ENCODE measurements around the gene TIA1. TPM values are rescaled to one million over a fixed set of nuclear protein-coding genes. Genes with fewer than 3 reads are reported as not detected.
"Not testable (repeated sequence)": the region's sequence is repeated elsewhere in the genome, so short reads cannot be mapped to it uniquely, and the experiment has no call there.

Gene TIA1
- total RNA-seq, 4 donors from 2014 or later: 111 to 229 (median 156) TPM

DNA sequence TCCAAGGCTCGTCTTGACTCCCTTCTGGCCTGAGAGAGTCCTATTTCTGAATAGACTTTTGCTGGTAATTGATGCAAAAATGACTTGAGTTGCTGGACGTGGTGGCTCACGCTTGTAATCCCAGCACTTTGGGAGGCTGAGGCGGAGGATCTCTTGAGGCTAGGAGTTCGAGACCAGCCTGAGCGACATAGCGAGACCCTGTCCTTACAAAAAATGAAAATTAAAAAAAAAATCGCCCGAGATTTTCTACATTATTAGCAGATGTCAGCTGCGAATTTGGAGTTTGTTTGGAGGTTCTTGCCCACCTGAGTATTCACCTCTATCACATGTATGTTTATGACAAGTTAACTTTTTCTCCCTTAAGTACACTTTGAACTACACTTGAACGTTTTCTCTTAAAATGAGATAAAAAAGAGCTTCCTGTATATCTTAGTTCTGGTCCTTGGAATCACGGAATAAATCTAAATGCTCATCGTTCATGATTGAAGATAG, 57.1 kb downstream of the TIA1 start:
- no peak for DNase-seq
- H3K27ac ChIP-seq: peak overlapping the region; percentile 95 to 97 (median 96)
- H3K27me3 ChIP-seq: no peaks in the 10 kb centered on the region
- H3K36me3 ChIP-seq: no peaks in the 10 kb centered on the region
- no peaks in the 10 kb centered on the region for H3K9me3 ChIP-seq
- H3K4me1 ChIP-seq: peaks cover 0 to 4% of the 10 kb centered on the region in 2 donors
- TF ChIP-seq POLR2A (IDR thresholded peaks at IDR 0.05): no peak
- TF ChIP-seq, protein P1, sequence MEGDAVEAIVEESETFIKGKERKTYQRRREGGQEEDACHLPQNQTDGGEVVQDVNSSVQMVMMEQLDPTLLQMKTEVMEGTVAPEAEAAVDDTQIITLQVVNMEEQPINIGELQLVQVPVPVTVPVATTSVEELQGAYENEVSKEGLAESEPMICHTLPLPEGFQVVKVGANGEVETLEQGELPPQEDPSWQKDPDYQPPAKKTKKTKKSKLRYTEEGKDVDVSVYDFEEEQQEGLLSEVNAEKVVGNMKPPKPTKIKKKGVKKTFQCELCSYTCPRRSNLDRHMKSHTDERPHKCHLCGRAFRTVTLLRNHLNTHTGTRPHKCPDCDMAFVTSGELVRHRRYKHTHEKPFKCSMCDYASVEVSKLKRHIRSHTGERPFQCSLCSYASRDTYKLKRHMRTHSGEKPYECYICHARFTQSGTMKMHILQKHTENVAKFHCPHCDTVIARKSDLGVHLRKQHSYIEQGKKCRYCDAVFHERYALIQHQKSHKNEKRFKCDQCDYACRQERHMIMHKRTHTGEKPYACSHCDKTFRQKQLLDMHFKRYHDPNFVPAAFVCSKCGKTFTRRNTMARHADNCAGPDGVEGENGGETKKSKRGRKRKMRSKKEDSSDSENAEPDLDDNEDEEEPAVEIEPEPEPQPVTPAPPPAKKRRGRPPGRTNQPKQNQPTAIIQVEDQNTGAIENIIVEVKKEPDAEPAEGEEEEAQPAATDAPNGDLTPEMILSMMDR (IDR thresholded peaks at IDR 0.05): peak in 1 of 6 experiments; percentile 3
- 69% methylated on average over 13 of the region's 13 CpGs for WGBS, 2 donors
- peak overlapping the region in 1 of 3 donors; percentile 54 for H3K4me3 ChIP-seq (replicated peaks in 1 of 3)
- intact Hi-C loops (cut with DNase I): loop anchor here (5.0 kb wide), 1 partner anchor 279 kb away; no protein-coding TSS in a partner anchor

DNA sequence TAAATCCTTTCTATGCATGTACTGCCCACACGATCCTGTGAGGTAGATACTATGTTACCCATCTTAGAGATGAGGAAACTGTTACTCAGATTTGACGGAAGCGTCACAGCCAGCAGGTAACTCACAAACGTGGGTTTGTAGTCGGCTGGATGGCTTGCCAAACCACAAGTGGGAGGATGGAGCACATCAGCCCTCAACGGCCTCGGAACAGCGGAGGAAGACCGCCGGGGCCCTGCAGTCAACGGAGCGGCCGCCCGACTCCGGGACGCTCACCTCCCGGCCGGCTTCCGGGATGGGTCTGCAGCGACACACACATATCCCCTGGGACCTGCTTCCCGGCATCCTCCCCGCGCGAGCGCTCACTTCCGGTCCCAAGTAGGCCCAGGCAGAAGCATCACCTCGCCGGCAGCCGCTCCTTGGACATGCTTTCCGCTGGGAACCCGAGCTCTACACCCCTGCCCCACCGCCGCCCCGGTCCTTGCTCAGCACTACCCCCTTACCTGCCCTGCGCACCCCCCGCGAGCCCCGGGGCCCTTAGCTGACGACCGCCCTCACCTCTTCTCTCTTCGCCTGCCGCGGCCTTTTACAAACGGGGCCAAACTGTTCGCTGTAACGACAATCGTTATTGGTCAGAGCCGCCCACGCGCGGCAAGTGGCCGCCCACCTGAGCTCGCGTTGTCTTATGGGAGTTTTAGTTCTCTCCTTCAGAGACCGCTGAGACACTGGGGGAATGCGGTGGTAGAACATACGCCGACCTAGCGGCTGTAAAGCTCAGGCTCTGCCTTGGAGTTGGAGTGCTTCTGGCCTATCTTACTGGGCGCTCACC, 57.8 kb downstream of the TIA1 start, which contains the start of gene C2orf42:
C2orf42 (minus strand) TSS at position 602 of the 826 bp plus-strand sequence. CDS start 9,034 bp downstream, outside the sequence.
- peak within 1 kb of the TSS; percentile 41 to 67 (median 54) for H3K4me3 ChIP-seq (replicated peaks in 1 of 3)
- no peaks in the 10 kb centered on the region for H3K9me3 ChIP-seq
- TF ChIP-seq, protein P1 (IDR thresholded peaks at IDR 0.05): no peak
- TF ChIP-seq POLR2A (IDR thresholded peaks at IDR 0.05): peak; percentile 86 to 91
- DNase-seq: peak; percentile 97
- intact Hi-C loops (cut with DNase I): loop anchor here (5.0 kb wide), 1 partner anchor 278 kb away; no protein-coding TSS in a partner anchor
- H3K27ac ChIP-seq: peak within 1 kb of the TSS; percentile 95 to 97 (median 96)
- WGBS, 2 donors: 0 to 1% methylated on average over 32 to 40 of the region's 60 CpGs
- H3K36me3 ChIP-seq: no peaks in the 10 kb centered on the region
- no peaks in the 10 kb centered on the region for H3K27me3 ChIP-seq
- peaks cover 0 to 4% of the 10 kb centered on the region in 2 donors for H3K4me1 ChIP-seq

DNA sequence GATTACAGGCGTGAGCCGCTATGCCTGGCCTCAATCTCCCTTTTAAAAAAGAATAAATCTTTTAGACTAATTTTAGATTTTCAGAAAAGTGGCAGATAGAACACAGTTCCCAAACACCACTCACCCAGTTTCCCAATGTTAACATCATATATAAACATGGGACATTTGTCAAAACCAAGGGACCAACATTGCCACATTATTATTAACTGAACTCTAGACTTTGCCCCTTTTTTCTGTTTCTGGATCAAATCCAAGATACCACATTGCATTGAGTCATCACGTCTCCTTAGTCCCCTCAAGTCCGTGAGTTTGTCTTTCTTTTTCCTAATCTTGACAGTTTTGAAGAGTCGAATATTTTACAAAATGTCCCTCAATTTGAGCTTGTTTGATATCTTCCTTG, 60.0 kb downstream of the TIA1 start:
- WGBS, 2 donors: 87 to 93% methylated on average over 5 of the region's 5 CpGs
- Histone ChIP-seq H3K27ac (no peak overlapping the region), H3K4me3 (replicated peaks in 1 of 3) (no peak overlapping the region), H3K4me1 (peaks cover 0 to 4% of the 10 kb centered on the region in 2 donors), H3K27me3 (no peaks in the 10 kb centered on the region), H3K9me3 (no peaks in the 10 kb centered on the region), H3K36me3 (no peaks in the 10 kb centered on the region)
- DNase-seq: no peak
- intact Hi-C loops (cut with DNase I): no loop called here
- TF ChIP-seq POLR2A (IDR thresholded peaks at IDR 0.05): no peak
- TF ChIP-seq, protein P1 (IDR thresholded peaks at IDR 0.05): no peak

DNA sequence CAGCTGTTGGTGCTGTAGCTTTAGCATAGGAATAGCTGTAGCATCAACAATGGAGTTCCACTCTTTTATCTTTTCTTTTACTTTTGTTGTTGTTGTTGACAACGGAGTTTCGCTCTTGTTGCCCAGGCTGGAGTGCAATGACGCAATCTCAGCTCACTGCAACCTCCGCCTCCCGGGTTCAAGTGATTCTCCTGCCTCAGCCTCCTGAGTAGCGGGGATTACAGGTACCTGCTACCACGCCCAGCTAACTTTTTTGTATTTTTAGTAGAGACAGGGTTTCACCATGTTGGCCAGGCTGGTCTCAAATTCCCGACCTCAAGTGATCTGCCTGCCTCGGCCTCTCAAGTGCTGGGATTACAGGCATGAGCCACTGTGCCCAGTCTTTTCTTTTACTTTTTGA, 61.3 kb downstream of the TIA1 start:
- H3K27ac ChIP-seq; H3K9me3 ChIP-seq; H3K4me1 ChIP-seq; DNase-seq; H3K36me3 ChIP-seq; intact Hi-C loops (cut with DNase I); H3K27me3 ChIP-seq; H3K4me3 ChIP-seq (replicated peaks in 1 of 3): not testable (repeated sequence)
- 87 to 89% methylated on average over 9 of the region's 9 CpGs for WGBS, 2 donors

DNA sequence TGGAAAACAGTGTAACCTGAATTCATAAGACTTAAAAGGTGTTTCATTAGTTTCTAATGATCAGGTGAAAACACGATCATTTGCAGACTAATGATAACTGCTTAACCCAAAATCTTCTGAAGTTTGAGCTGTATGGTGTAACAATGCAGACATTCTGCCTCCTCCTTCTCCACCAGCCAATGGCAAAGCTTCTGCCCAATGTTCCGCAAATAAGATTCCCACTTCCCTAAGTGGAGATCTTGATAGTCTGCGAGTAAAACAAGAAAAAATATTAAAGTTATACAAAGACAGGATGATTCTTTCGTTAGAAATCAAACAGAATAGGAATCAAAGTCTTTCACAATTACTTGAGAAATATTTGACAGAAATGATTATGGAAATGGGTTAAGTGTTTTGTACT, 65.7 kb downstream of the TIA1 start:
- Histone ChIP-seq H3K27ac (no peak overlapping the region), H3K36me3 (peaks cover 0 to 12% of the 10 kb centered on the region in 2 donors), H3K4me3 (replicated peaks in 1 of 3) (no peak overlapping the region), H3K4me1 (no peaks in the 10 kb centered on the region), H3K9me3 (no peaks in the 10 kb centered on the region), H3K27me3 (no peaks in the 10 kb centered on the region)
- WGBS, 2 donors: 93% methylated on average over 4 of the region's 4 CpGs
- TF ChIP-seq POLR2A (IDR thresholded peaks at IDR 0.05): no peak
- TF ChIP-seq, protein P1 (IDR thresholded peaks at IDR 0.05): no peak
- DNase-seq: no peak
- intact Hi-C loops (cut with DNase I): no loop called here

All from thyroid gland (tissue), 4 donors.